ENCODE data around the gene ATAD3B.

DNA sequence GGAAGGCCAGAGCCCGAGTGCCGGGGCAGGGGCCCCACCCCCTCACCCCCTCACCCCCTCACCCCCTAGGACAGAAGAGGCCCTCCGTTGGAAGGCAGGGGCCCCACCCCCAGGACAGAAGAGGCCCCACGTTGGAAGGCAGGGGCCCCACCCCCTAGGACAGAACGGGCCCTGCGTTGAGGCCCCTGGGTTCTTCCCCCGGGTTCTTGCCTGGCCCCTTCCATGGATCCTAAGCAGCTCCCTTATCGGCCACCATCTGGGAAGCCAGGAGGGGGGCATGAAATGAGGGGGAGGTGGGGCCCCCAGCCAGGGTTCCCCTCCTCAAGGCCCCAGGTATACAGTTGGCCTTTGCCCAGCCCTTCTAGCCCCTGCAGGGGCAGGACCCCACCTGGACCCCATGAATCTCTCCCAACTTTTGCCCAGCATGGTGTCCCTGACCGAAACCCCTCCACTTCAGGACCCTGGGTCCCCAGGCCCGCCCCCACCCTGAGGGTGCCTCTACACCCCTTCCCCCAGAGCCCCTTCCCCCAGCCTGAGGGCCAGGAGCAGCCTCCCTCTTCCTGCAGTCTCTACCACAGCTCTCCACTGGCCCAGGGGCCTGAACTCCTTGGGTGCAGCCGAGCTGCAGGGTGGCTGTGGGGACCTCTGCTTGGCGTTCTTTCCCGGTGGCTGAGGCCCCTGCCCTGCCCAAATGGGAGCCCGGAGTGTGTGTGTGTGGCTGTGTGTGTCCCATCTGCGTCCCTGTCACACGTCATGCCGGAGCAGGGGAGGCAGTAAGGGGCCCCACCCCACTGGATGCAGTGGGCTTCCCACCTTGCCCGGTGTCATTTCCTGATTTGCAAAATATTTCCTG lies 40.3 kb upstream of the ATAD3B start:
- TF ChIP-seq, protein P1, sequence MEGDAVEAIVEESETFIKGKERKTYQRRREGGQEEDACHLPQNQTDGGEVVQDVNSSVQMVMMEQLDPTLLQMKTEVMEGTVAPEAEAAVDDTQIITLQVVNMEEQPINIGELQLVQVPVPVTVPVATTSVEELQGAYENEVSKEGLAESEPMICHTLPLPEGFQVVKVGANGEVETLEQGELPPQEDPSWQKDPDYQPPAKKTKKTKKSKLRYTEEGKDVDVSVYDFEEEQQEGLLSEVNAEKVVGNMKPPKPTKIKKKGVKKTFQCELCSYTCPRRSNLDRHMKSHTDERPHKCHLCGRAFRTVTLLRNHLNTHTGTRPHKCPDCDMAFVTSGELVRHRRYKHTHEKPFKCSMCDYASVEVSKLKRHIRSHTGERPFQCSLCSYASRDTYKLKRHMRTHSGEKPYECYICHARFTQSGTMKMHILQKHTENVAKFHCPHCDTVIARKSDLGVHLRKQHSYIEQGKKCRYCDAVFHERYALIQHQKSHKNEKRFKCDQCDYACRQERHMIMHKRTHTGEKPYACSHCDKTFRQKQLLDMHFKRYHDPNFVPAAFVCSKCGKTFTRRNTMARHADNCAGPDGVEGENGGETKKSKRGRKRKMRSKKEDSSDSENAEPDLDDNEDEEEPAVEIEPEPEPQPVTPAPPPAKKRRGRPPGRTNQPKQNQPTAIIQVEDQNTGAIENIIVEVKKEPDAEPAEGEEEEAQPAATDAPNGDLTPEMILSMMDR (IDR thresholded peaks at IDR 0.05), result no peak
- no peak for TF ChIP-seq POLR2AphosphoS5 (IDR thresholded peaks at IDR 0.05)
- TF ChIP-seq POLR2A (IDR thresholded peaks at IDR 0.05), result no peak
